ENCODE measurements around the gene UBE2U. TPM values are rescaled to one million over a fixed set of nuclear protein-coding genes. Genes with fewer than 3 reads are reported as not detected.

Gene UBE2U
- total and polyA plus RNA-seq, 10 of the 15 experiments (the other 5 are each of a cell fraction or from before 2014, with no cell fraction given) = not detected

DNA sequence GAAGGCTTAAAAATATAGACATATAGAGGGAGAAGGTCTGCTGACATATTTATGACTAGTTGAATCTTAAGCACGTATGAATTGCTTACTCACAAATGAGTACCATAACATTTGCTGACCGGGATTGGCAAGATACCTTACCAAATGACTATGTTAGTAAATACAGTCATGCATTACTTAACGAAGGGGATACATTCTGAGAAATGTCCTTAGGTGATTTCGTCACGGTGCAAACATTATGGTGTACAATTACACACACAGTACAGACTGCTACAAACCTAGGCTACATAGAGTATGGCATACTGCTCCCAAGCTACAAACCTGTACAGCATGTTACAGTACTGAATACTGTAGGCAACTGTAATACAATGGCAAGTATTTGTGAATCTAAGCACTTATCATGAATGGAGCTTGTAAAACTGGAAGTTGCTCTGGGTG is 19.4 kb upstream of the UBE2U start:
- H3K4me3 ChIP-seq = no peak overlapping the region
- no peak overlapping the region for H2AFZ ChIP-seq (ENCODE audit: control insufficient read depth, low read depth, low read length)
- no peaks in the 10 kb centered on the region for H3K4me1 ChIP-seq (ENCODE audit: control insufficient read depth, insufficient read depth, low read length)
- H3K36me3 ChIP-seq (ENCODE audit: control insufficient read depth in 2 of 2, insufficient read depth in 2 of 2, low read length in 1 of 2) = no peaks in the 10 kb centered on the region
- WGBS (ENCODE audit: insufficient coverage, insufficient replicate concordance, low lambda C conversion rate, missing lambda C conversion rate) = 76% methylated on average over 5 of the region's 5 CpGs
- FAIRE-seq = peak; percentile 84
- ChIA-PET CTCF (interaction anchor here (2.8 kb wide), 1 partner anchor 47 kb away, joined by 8 read pairs; no protein-coding TSS in a partner anchor), SMC1A (ENCODE audit: uncharacterized antibody, unreplicated experiment) (interaction anchor here (0.6 to 2.4 kb wide), 4 partner anchors 10 to 218 kb away, joined by 3 to 9 read pairs (median 6); no protein-coding TSS in a partner anchor), RAD21 (ENCODE audit: unreplicated experiment) (interaction anchor here (1.4 kb wide), 1 partner anchor 11 kb away, joined by 3 read pairs; no protein-coding TSS in a partner anchor), POLR2A (interaction anchor here (0.6 kb wide), 1 partner anchor 37 kb away, joined by 3 read pairs; no protein-coding TSS in a partner anchor)
- TF ChIP-seq TCF12 (IDR thresholded peaks at IDR 0.05; ENCODE audit: low read depth, low read length) (no peak), NR2C2 (IDR thresholded peaks at IDR 0.05; ENCODE audit: borderline replicate concordance, control insufficient read depth, insufficient read length, low read depth) (no peak), MXI1 (IDR thresholded peaks at IDR 0.05; ENCODE audit: low read depth, low read length) (no peak), EGR1 (IDR thresholded peaks at IDR 0.05; ENCODE audit: borderline replicate concordance in 1 of 2, low read depth in 2 of 2, low read length in 2 of 2) (no peak), PAX8 (IDR thresholded peaks at IDR 0.05) (no peak), ZNF687 (IDR thresholded peaks at IDR 0.05) (no peak), RELB (IDR thresholded peaks at IDR 0.05; ENCODE audit: low read depth) (no peak), HDAC6 (IDR thresholded peaks at IDR 0.05; ENCODE audit: unreplicated experiment) (no peak), NRF1 (conservative IDR thresholded peaks at IDR 0.05; ENCODE audit: low read depth, low read length) (no peak), GATAD2B (conservative IDR thresholded peaks at IDR 0.05; ENCODE audit: low read depth) (no peak)
- BruUV-seq (replicated peaks) = no TSS peak
- H4K20me1 ChIP-seq (ENCODE audit: control insufficient read depth, insufficient read depth) = no peaks in the 10 kb centered on the region
- no peaks in the 10 kb centered on the region for H3K27me3 ChIP-seq (replicated peaks in 1 of 2; ENCODE audit: control insufficient read depth in 2 of 2, insufficient read depth in 2 of 2, low read length in 1 of 2)
- no peaks in the 10 kb centered on the region for H3K79me2 ChIP-seq (ENCODE audit: control insufficient read depth, insufficient read depth, low read length)
- in situ Hi-C loops (cut with MboI) = no loop called here
- H3K4me2 ChIP-seq (ENCODE audit: control insufficient read depth, insufficient read depth) = no peak overlapping the region
- H3K27ac ChIP-seq (ENCODE audit: control insufficient read depth, insufficient read depth) = no peak overlapping the region
- DNase-seq (ENCODE audit: low read depth, low spot score) = no peak
- H3K9ac ChIP-seq (ENCODE audit: control insufficient read depth, insufficient read depth, low read length) = no peak overlapping the region
- no peak for ATAC-seq
- no peaks in the 10 kb centered on the region for H3K9me3 ChIP-seq (replicated peaks; ENCODE audit: control insufficient read depth, insufficient read depth, low read length)
- intact Hi-C loops (cut with micrococcal nuclease; ENCODE audit: unreplicated experiment) = no loop called here

Measured in GM12878 (cell line).